ENCODE data around the gene DHCR7.
A peak's percentile ranks its signal among the peaks of the same experiment; 100 is the strongest.

DHCR7 gene

DNA sequence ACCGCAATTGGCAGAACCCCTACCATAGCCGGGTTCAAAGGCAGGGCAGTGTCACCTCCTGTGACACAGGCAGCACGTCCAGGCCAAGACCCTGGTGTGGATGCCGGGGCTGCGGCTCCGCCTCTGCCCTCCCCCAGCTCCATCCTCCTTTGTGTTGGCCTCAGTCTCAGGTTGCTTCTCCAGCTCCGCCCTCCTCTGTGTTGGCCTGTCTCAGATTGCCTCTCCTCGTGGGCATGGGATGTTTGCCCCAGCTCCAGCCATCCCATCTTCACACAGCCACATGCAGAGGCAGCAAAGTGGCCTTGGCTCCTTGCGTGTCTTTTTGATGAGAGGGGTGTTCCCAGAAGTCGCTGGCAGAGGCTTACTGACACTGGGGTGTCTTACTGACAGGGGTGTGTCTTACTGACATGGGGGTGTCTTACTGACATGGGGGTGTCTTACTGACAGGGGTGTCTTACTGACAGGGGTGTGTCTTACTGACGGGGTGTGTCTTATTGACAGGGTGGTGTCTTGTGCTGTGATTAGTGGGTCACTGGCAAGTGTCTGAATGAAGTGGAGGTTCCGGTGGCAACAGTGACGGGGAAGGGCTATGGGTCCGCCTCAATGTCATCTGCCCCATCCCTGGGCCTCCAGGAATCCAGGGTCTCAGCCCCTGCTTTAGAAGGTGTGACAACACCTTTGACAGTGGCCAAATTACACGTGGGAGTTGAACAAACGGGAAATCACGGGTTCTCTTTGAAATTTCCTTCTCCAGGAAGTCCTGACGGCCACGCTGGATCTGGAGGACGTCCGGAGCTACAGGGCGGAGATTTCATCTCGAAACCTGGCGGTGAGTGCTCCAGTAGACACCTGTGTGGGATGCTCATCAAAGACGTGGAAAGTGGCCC is 29.7 kb upstream of the DHCR7 start:
- no peak for DNase-seq

GRCh38 chr11:71476926-71477640 is 28.9 kb upstream of the DHCR7 start:
- no peak for DNase-seq

DNA sequence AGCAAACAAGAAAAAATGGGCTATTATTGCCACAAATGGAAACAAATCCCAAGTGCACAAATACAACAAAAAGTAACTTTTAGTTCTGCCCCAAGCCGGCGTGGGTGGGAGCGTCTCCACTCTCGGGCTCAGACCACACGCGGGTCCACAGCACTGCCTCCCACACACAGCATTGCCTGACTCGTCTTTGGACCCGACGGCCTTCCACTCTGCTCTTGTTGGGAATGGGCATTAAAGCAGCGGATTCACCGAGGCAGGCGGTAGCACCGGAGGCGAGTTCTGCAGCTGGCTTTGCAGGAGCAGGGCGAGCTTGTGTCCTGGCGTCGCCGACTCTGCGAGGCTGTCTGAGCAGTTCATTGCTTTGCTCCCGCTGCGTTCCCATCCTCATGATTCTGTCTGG is 27.8 kb upstream of the DHCR7 start:
- DNase-seq, result no peak

GRCh38 chr11:71474771-71475483 is 26.7 kb upstream of the DHCR7 start:
- no peak for DNase-seq

- DNase-seq, result no peak
These were observed 26.1 kb upstream of the DHCR7 start for GRCh38 chr11:71474141-71474770.

DNA sequence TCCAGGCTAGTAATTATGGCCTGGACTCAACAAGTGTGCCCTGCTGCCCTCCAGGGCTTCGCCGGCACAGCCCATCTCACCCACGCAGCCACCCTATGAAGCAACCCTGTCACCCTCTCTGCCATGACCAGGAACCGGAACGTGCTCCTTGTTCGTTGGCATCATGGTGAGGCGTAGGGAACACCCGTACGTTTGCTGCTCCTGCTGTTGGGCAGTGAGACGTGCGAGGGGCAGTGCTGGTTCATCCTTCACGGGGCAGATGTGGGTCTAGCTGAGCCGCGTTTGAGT is 25.5 kb upstream of the DHCR7 start:
- DNase-seq, result no peak

GRCh38 chr11:71472941-71473792 is 25.0 kb upstream of the DHCR7 start:
- DNase-seq, result no peak

- DNase-seq, result no peak
These were observed 24.2 kb upstream of the DHCR7 start for GRCh38 chr11:71472357-71472885.

DNA sequence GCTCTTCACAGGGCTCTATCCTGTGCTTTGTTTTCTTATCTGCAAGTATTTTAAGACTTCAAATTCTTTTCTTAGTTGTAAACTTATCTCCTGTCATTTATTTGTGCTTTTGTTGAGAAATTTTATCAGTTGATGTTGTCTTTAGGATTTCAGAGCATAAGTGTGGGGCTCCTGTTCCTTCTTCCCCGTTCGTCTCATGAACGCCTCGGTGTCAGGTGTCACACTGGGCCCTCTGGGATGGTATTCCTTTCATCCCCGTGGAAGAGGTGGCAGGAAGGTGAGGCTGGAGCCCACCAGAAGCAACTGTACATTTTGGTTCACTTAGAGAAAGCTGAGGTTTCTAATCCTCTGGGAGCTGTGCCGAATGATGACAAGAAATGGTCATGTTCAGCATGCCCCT is 22.8 kb upstream of the DHCR7 start:
- no peak for DNase-seq

- DNase-seq, result no peak
These were observed 19.0 kb upstream of the DHCR7 start for GRCh38 chr11:71467164-71467563.

DNA sequence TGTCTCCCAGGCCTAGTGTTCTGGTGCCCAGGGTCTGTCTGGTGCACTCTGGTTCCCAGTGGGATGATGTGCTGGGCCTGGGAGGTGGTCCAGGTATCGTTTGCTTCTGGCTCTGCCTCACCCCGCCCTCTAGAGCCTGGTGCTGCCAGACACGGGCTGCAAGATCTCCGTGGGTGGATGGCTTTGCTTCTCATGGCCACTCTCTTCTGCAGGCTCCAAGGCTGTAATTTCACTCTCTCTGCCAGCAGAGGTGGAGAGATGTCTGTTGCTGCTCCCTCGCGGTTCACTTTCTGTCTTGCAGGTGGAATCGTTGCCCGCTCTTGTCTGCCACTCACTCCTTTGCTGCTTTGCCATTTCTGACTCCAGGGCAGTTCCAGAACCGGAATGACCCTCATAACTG is 18.2 kb upstream of the DHCR7 start:
- DNase-seq, result no peak

GRCh38 chr11:71465054-71465453 is 16.9 kb upstream of the DHCR7 start:
- peak in 8 of 51 donors; percentile 6 to 33 (median 24) for DNase-seq

DNA sequence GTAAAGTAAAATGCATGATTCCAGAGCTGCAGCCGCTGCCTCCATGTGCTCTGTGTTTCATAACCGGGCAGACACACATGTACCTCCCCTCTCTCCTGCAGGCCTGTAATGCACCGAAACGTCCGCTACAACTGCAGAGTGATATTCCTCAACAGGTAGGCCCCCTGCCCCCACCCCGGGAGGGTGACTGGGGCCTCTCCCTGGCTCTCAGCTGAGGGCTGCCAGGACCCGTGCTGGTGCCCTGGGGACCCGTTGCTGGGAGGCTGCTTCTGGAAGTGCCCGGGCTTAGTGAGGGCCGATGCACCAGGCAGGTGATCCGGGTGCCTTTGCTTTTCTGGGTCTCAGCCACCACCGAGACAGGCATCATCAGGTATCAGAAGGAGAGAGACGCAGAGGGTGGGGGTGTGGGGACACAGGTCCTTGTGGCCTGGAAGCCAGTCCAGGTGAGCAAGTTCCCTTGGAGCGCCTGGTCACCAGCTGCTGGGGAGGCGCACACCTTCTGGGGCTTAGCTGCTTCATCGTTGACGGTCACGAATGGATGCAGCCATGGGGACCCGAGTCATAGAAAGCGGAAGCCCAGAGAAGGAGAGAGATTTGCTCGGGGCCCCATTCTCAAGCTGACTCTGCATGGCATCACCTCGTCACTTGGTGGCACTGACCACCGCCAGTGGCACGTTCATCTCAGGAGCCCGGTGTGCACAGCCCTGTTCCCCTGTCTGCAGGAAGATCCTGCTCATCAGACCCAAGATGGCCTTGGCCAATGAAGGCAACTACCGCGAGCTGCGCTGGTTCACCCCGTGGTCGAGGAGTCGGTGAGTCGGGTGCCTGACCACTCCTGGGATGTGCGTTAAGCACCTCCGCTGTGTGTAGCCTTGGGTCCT is 15.4 kb upstream of the DHCR7 start:
- no peak for DNase-seq

DNA sequence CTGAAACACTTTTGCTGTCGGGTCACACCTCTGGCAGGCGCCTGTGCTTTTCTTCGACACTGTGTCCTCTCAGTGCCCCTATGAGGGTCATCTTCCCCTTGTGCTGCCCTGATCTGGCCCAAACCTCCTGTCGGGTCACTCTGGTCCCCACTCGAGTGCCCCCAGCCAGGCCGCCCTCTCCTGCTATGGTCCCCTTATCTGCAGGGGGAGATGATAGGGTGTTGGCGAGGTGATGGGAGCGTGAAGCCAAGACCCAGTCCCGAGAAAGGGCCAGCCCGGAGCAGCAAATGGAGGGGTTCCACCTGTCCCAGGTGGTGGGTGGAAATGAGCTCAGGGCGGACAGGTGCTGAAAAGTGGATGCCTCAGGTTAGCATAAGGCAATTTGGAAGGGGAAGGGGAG is 14.5 kb upstream of the DHCR7 start:
- no peak for DNase-seq

DNA sequence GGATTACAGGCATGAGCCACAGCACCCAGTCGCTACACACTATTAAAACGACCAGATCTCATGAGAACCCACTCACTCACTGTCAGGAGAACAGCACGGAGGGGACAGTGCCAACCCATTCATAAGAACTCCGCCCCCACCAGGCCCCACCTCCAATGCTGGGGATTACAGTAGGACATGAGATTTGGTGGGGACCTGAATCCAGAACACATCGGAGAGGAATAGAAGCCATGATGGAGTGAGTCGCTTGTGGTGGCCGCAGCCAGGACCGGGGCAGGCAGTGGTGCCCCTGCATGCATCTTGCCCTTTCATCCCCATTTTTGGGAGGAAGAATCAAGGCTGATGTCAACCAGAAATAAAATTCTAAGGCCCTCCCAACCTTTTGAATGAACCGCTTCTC is 13.5 kb upstream of the DHCR7 start:
- DNase-seq, result no peak

GRCh38 chr11:71459767-71460320 is 11.7 kb upstream of the DHCR7 start:
- no peak for DNase-seq

GRCh38 chr11:71459076-71459766 is 11.0 kb upstream of the DHCR7 start:
- DNase-seq, result no peak

GRCh38 chr11:71458146-71459070 is 10.2 kb upstream of the DHCR7 start:
- DNase-seq, result no peak

Measured in hypothalamus (tissue), 51 donors.